ENCODE data around the gene UBE2N.

DNA sequence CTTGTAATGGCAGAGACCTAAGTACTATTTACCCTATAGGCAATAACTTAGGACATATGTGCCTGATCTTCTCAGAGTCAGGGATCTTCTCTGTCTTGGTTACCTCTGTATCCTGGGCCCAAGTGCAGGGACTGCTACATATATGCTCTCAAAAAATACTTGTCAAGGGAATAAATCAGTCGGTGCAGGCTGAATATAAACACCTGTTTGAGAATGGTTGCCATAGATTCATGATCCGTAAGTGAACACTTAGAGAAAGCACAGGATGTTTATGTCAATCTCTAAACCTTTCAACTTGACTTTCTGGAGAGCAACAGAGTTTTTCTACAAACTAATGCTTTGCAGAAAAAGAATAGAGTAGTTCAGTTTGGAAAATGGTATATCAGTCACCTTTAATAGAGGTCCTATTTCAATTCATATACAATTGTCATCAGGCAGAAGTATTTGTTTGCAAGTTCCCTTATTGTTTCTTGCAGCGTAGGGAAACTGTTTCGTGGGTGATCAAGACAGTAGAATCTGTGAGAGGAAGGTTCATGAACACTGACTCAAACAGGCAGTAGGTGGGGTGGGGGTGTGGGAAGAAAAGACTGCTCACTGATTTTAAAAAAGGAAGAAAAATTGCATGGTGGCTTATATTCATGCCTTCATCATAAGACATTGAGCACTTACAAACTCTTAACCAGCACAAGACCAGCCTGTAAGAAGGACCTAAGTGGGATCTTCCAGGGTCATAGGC, 6.0 kb upstream of the UBE2N start:
- TF ChIP-seq BCL11A (IDR thresholded peaks at IDR 0.05; ENCODE audit: low read depth, low read length) (no peak), CTCF (IDR thresholded peaks at IDR 0.05 in 2 of 3, conservative IDR thresholded peaks at IDR 0.05 in 1 of 3; ENCODE audit: control insufficient read depth in 2 of 3, extremely low read depth in 1 of 3, insufficient read depth in 1 of 3, low read depth in 3 of 3, low read length in 3 of 3) (no peak), FOXK2 (IDR thresholded peaks at IDR 0.05) (no peak), SP1 (IDR thresholded peaks at IDR 0.05; ENCODE audit: low read depth, low read length) (no peak), ASH2L (IDR thresholded peaks at IDR 0.05; ENCODE audit: borderline replicate concordance, low read depth) (no peak), MXI1 (IDR thresholded peaks at IDR 0.05; ENCODE audit: low read depth, low read length) (no peak), SMARCA5 (IDR thresholded peaks at IDR 0.05) (no peak), CHD2 (IDR thresholded peaks at IDR 0.05; ENCODE audit: borderline replicate concordance, low read depth, low read length) (no peak), EZH2 (IDR thresholded peaks at IDR 0.05; ENCODE audit: borderline replicate concordance, control insufficient read depth, low read depth, low read length) (no peak), SPI1 (IDR thresholded peaks at IDR 0.05; ENCODE audit: borderline replicate concordance, insufficient read depth, low read depth, low read length) (no peak), POLR2AphosphoS5 (IDR thresholded peaks at IDR 0.05; ENCODE audit: low read length) (no peak), TCF7 (IDR thresholded peaks at IDR 0.05; ENCODE audit: borderline replicate concordance) (no peak)
